ENCODE measurements around the gene LRRC26.

The LRRC26 gene

DNA sequence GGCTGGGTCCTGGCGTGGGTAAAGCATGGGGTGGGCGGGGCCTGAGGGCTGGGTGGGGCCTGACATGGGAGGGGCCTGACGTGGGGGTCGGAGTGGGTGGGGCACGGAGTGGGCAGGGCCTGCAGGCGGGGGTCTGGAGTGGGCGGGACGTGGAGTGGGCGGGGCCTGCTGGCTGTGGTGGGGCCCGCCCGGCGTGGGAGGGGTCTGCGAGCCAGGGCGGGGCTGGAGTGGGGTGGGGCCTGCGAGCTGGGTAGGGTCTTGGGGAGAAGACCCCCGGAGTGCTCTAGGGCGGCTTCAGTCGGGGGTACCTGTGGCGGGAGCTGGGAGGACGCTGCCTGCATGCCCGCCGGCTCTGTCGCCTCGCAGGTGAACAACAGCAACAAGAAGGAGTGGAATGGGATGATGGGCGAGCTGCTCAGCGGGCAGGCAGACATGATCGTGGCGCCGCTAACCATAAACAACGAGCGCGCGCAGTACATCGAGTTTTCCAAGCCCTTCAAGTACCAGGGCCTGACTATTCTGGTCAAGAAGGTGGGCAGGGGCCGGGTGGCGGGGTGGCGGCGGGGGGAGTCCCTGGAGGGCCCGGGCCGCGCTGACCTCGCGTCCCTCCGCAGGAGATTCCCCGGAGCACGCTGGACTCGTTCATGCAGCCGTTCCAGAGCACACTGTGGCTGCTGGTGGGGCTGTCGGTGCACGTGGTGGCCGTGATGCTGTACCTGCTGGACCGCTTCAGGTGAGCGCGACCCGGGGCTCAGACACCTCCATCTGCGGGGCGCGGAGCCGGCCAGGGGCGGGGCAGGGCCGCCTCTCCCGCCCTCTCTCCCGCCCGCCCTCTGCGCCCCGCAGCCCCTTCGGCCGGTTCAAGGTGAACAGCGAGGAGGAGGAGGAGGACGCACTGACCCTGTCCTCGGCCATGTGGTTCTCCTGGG is 8.0 kb downstream of the LRRC26 start:
- no peak overlapping the region for H3K4me3 ChIP-seq (ENCODE audit: low read depth in 1 of 5, low read length in 5 of 5)
- peaks cover 0 to 2% (median 0%) of the 10 kb centered on the region in 5 donors for H3K9me3 ChIP-seq (ENCODE audit: control insufficient read depth in 5 of 5, low read length in 5 of 5)
- peaks cover 61 to 89% (median 83%) of the 10 kb centered on the region in 5 donors for H3K27me3 ChIP-seq (ENCODE audit: control insufficient read depth in 5 of 5, insufficient read depth in 4 of 5, low read length in 5 of 5)
- peaks cover 0 to 10% (median 4%) of the 10 kb centered on the region in 5 donors for H3K4me1 ChIP-seq (ENCODE audit: control insufficient read depth in 5 of 5, insufficient read depth in 5 of 5, low read length in 5 of 5)
- H3K27ac ChIP-seq (ENCODE audit: low read depth, low read length) = no peak overlapping the region
- H3K36me3 ChIP-seq (ENCODE audit: control insufficient read depth in 5 of 5, insufficient read depth in 5 of 5, low read length in 5 of 5) = no peaks in the 10 kb centered on the region
- no peak overlapping the region for H3K9ac ChIP-seq (ENCODE audit: low read length in 5 of 5)

DNA sequence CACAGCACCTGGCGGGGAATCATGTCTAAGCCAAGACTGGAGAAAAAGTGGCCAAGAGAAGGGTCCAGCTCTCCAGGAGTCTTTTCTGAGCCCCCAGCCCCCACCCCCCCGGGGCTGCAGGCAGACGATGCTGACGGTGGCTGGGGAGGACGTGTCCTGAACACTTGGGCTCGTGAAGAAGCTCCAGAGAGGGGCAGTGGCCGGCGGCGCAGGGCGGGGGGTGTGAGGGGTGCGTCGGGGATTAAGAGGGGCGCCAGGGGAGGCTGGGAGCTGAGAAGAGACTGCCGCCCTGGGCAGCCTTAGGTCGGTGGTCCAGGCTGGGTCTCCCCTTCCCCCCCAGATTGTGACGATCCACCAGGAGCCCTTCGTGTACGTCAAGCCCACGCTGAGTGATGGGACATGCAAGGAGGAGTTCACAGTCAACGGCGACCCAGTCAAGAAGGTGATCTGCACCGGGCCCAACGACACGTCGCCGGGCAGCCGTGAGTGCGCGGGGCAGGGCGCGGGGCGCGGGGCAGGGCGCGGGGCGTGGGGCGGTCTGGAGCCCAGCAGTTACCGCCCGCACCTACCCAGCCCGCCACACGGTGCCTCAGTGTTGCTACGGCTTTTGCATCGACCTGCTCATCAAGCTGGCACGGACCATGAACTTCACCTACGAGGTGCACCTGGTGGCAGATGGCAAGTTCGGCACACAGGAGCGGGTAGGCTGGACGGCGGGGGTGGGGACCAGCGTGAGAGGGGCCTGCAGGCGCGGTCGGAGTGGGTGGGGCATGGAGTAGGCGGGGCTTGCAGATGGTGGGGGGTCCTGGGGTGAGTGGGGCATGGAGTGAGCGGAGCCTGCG is 8.9 kb downstream of the LRRC26 start:
- H3K27me3 ChIP-seq (ENCODE audit: control insufficient read depth in 5 of 5, insufficient read depth in 4 of 5, low read length in 5 of 5) = peaks cover 53 to 89% (median 83%) of the 10 kb centered on the region in 5 donors
- no peaks in the 10 kb centered on the region for H3K36me3 ChIP-seq (ENCODE audit: control insufficient read depth in 5 of 5, insufficient read depth in 5 of 5, low read length in 5 of 5)
- H3K4me1 ChIP-seq (ENCODE audit: control insufficient read depth in 5 of 5, insufficient read depth in 5 of 5, low read length in 5 of 5) = peaks cover 0 to 15% (median 8%) of the 10 kb centered on the region in 5 donors
- no peak overlapping the region for H3K9ac ChIP-seq (ENCODE audit: low read length in 5 of 5)
- no peak overlapping the region for H3K4me3 ChIP-seq (ENCODE audit: low read depth in 1 of 5, low read length in 5 of 5)
- H3K9me3 ChIP-seq (ENCODE audit: control insufficient read depth in 5 of 5, low read length in 5 of 5) = peaks cover 0 to 2% (median 0%) of the 10 kb centered on the region in 5 donors
- no peak overlapping the region for H3K27ac ChIP-seq (ENCODE audit: low read depth, low read length)

DNA sequence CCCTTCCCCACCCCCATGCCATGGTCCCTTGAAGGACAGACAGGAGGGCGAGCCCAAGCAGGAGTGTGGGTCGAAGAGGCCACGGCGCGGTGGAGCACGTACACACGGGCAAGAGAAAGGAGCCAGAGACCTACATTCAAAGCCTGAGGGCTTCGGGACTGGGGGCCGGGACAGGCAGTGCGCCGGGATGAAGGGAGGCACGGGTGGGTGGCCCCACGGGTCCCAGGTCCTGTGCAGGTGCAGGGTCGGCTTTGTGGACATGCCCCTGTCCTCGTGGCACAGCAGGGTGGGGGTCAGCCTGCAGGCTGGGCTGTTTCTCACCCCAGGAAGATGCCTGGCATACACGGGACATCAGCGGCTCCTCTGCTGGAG is 9.8 kb downstream of the LRRC26 start:
- H3K4me1 ChIP-seq (ENCODE audit: control insufficient read depth in 5 of 5, insufficient read depth in 5 of 5, low read length in 5 of 5) = peaks cover 0 to 15% (median 8%) of the 10 kb centered on the region in 5 donors
- peaks cover 0 to 2% (median 0%) of the 10 kb centered on the region in 5 donors for H3K9me3 ChIP-seq (ENCODE audit: control insufficient read depth in 5 of 5, low read length in 5 of 5)
- H3K36me3 ChIP-seq (ENCODE audit: control insufficient read depth in 5 of 5, insufficient read depth in 5 of 5, low read length in 5 of 5) = no peaks in the 10 kb centered on the region
- no peak overlapping the region for H3K4me3 ChIP-seq (ENCODE audit: low read depth in 1 of 5, low read length in 5 of 5)
- H3K27me3 ChIP-seq (ENCODE audit: control insufficient read depth in 5 of 5, insufficient read depth in 4 of 5, low read length in 5 of 5) = peaks cover 55 to 89% (median 83%) of the 10 kb centered on the region in 5 donors
- no peak overlapping the region for H3K9ac ChIP-seq (ENCODE audit: low read length in 5 of 5)
- no peak overlapping the region for H3K27ac ChIP-seq (ENCODE audit: low read depth, low read length)

DNA sequence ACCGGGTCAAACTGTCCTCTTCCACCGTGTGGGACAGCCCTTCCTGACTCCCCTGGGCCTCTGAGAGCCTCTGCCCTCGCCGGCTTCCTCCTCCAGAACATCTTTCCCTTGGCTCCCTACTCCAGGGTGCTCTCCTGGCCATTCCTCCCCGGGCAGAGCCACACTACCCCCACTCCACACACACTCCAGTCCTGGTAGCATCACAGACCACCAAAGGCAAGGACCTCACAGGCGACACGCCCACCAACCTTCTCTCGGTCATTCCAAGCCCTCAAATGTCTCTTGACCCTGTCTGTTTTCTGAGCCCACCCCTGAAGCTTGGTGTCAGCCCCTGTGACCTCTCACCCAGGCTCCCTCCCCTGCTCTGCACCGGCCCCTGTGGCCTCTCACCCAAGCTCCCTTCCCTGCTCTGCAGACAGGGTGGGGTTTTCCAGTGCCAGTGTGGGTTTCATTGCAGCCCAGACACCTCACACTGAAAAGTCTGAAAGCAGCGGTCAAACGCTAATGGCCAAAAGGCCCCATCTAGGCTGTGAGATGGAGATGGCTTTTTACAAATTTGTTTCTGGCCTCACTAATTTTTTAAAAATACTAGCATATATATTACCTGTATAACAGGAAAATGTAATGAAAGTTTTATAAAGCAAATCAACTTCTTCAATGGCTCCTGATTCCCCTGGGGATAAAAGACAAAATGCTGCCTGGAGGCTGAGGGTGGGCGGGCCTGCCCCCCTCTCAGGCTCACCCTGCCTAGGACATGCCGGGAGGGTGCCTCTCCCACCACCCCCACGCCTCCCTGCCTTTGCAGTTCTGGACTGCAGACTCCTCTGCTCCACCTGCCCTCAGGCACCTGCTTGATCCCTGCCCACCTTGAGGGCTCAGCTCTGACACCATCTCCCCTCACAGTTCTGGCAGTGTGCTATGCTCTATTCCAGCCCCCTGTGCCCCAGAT is 10.5 kb downstream of the LRRC26 start:
- Histone ChIP-seq H3K4me3 (ENCODE audit: low read depth in 1 of 5, low read length in 5 of 5) (no peak overlapping the region), H3K9me3 (ENCODE audit: control insufficient read depth in 5 of 5, low read length in 5 of 5) (peaks cover 0 to 2% (median 0%) of the 10 kb centered on the region in 5 donors), H3K36me3 (ENCODE audit: control insufficient read depth in 5 of 5, insufficient read depth in 5 of 5, low read length in 5 of 5) (no peaks in the 10 kb centered on the region), H3K9ac (ENCODE audit: low read length in 5 of 5) (no peak overlapping the region), H3K27ac (ENCODE audit: low read depth, low read length) (no peak overlapping the region), H3K4me1 (ENCODE audit: control insufficient read depth in 5 of 5, insufficient read depth in 5 of 5, low read length in 5 of 5) (peaks cover 0 to 15% (median 8%) of the 10 kb centered on the region in 5 donors), H3K27me3 (ENCODE audit: control insufficient read depth in 5 of 5, insufficient read depth in 4 of 5, low read length in 5 of 5) (peaks cover 49 to 82% (median 80%) of the 10 kb centered on the region in 5 donors)

DNA sequence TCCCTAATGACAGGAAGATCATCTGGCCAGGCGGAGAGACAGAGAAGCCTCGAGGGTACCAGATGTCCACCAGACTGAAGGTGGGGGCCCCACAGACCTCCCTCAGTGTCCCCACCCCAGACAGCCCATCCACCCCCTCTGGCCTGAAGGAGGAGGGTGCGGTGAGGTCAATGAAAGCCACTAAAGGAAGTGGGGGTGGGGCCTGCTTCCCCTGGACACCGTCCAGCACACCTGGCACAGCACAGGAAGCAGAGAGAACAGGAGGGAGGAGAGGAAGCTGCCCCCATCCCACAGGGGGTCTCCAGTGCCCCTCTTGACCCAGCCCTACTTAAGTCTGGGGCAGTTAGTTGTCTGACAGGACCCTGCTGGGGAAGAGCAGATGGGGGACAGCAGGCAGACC is 11.2 kb downstream of the LRRC26 start:
- no peak overlapping the region for H3K27ac ChIP-seq (ENCODE audit: low read depth, low read length)
- no peak overlapping the region for H3K9ac ChIP-seq (ENCODE audit: low read length in 5 of 5)
- H3K27me3 ChIP-seq (ENCODE audit: control insufficient read depth in 5 of 5, insufficient read depth in 4 of 5, low read length in 5 of 5) = peaks cover 44 to 74% (median 73%) of the 10 kb centered on the region in 5 donors
- H3K9me3 ChIP-seq (ENCODE audit: control insufficient read depth in 5 of 5, low read length in 5 of 5) = peaks cover 0 to 2% (median 0%) of the 10 kb centered on the region in 5 donors
- H3K4me1 ChIP-seq (ENCODE audit: control insufficient read depth in 5 of 5, insufficient read depth in 5 of 5, low read length in 5 of 5) = peaks cover 0 to 15% (median 8%) of the 10 kb centered on the region in 5 donors
- H3K4me3 ChIP-seq (ENCODE audit: low read depth in 1 of 5, low read length in 5 of 5) = no peak overlapping the region
- no peaks in the 10 kb centered on the region for H3K36me3 ChIP-seq (ENCODE audit: control insufficient read depth in 5 of 5, insufficient read depth in 5 of 5, low read length in 5 of 5)

DNA sequence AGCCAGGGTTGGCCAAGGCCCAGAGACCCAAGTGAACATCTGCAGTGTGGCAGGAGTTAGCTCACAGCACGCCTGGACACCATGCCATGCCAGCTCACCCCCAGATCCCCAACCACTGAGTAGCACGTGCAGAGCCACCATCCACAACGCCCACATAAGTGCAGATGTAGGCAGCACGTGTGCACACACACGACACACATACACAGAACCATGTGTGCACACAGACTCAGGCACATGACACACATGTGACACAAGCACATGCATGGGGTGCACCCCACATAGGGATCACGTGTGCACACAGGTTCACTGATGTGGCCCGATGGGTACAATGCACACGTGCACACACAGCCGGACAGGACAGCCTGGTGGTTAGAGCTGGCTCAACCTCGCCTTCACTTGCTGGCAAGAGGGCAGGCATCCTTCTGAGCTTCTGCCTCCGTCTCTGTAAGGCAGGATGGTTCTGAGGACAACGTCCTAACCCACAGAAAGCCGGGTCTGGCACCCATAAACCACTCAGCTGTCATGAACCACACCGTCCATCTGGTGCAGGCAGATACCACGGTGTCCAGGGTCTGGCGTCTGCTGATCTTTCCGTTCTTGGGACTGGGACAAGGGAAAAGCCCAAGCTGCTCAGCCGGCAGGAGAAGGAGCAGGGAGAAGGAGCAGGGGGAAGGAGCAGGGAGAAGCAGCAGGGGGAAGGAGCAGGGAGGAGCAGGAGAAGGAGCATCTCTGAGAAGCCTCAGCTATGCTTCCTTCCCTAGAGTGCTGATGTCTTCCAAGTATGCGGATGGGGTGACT is 12.0 kb downstream of the LRRC26 start:
- no peak overlapping the region for H3K27ac ChIP-seq (ENCODE audit: low read depth, low read length)
- no peak overlapping the region for H3K9ac ChIP-seq (ENCODE audit: low read length in 5 of 5)
- H3K9me3 ChIP-seq (ENCODE audit: control insufficient read depth in 5 of 5, low read length in 5 of 5) = peaks cover 0 to 2% (median 0%) of the 10 kb centered on the region in 5 donors
- no peaks in the 10 kb centered on the region for H3K36me3 ChIP-seq (ENCODE audit: control insufficient read depth in 5 of 5, insufficient read depth in 5 of 5, low read length in 5 of 5)
- H3K27me3 ChIP-seq (ENCODE audit: control insufficient read depth in 5 of 5, insufficient read depth in 4 of 5, low read length in 5 of 5) = peaks cover 39 to 68% (median 66%) of the 10 kb centered on the region in 5 donors
- no peak overlapping the region for H3K4me3 ChIP-seq (ENCODE audit: low read depth in 1 of 5, low read length in 5 of 5)
- H3K4me1 ChIP-seq (ENCODE audit: control insufficient read depth in 5 of 5, insufficient read depth in 5 of 5, low read length in 5 of 5) = peaks cover 0 to 8% (median 4%) of the 10 kb centered on the region in 5 donors

DNA sequence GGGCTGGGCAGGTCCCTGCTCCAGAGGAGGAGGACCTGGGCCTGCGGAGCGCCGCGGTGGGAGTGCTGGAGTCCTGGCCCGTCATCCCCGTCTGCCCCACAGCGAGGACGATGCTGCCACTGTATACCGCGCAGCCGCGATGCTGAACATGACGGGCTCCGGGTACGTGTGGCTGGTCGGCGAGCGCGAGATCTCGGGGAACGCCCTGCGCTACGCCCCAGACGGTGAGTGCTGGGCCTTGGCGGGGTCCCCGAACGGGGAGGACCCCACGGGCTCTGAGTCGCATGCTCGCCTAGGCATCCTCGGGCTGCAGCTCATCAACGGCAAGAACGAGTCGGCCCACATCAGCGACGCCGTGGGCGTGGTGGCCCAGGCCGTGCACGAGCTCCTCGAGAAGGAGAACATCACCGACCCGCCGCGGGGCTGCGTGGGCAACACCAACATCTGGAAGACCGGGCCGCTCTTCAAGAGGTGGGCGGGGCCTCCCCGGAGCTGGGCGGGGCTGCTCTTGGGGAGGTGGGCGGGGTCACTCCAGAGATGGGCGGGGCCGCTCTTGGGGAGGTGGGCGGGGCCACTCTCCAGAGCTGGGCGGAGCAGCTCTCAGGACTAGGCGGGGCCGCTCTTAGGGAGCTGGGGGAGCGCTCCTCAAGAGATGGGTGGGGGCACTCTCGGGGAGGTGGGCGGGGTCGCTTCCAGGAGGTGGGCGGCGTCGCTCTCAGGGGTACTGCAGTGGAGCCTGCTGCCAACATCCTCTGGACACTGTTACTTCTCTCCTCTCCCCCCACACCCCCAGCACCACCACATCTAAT is 13.1 kb downstream of the LRRC26 start:
- Histone ChIP-seq H3K27ac (ENCODE audit: low read depth, low read length) (no peak overlapping the region), H3K36me3 (ENCODE audit: control insufficient read depth in 5 of 5, insufficient read depth in 5 of 5, low read length in 5 of 5) (no peaks in the 10 kb centered on the region), H3K27me3 (ENCODE audit: control insufficient read depth in 5 of 5, insufficient read depth in 4 of 5, low read length in 5 of 5) (peaks cover 39 to 59% (median 57%) of the 10 kb centered on the region in 5 donors), H3K9ac (ENCODE audit: low read length in 5 of 5) (no peak overlapping the region), H3K9me3 (ENCODE audit: control insufficient read depth in 5 of 5, low read length in 5 of 5) (peaks cover 0 to 2% (median 0%) of the 10 kb centered on the region in 5 donors), H3K4me1 (ENCODE audit: control insufficient read depth in 5 of 5, insufficient read depth in 5 of 5, low read length in 5 of 5) (peaks cover 0 to 5% (median 4%) of the 10 kb centered on the region in 5 donors), H3K4me3 (ENCODE audit: low read depth in 1 of 5, low read length in 5 of 5) (peak overlapping the region in 1 of 5 donors; percentile 27)

DNA sequence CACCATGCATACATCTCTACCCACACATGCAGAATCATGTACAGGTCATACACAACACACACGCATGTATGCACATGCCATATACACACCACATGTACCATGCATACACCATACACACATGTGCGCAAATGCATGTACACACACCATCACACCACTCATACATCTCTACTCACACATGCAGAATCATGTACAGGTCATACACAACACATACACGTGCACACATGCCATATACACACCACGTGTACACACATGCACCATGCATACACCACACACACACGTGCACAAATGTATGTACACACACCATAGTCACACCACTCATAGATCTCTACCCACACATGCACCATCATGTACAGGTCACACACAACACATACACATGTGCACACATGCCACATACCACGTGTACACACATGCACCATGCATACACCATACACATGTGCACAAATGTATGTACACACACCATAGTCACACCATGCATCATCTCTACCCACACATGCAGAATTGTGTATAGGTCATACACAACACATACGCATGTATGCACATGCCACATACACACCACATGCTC is 16.9 kb downstream of the LRRC26 start:
- Histone ChIP-seq H3K27ac (ENCODE audit: low read depth, low read length) (no peak overlapping the region), H3K9ac (ENCODE audit: low read length in 5 of 5) (no peak overlapping the region), H3K36me3 (ENCODE audit: control insufficient read depth in 5 of 5, insufficient read depth in 5 of 5, low read length in 5 of 5) (no peaks in the 10 kb centered on the region), H3K4me3 (ENCODE audit: low read depth in 1 of 5, low read length in 5 of 5) (no peak overlapping the region), H3K4me1 (ENCODE audit: control insufficient read depth in 5 of 5, insufficient read depth in 5 of 5, low read length in 5 of 5) (peaks cover 0 to 5% (median 4%) of the 10 kb centered on the region in 5 donors), H3K9me3 (ENCODE audit: control insufficient read depth in 5 of 5, low read length in 5 of 5) (no peaks in the 10 kb centered on the region), H3K27me3 (ENCODE audit: control insufficient read depth in 5 of 5, insufficient read depth in 4 of 5, low read length in 5 of 5) (peaks cover 14 to 39% (median 31%) of the 10 kb centered on the region in 5 donors)
